ENCODE data around the gene HIVEP2.

Gene HIVEP2

DNA sequence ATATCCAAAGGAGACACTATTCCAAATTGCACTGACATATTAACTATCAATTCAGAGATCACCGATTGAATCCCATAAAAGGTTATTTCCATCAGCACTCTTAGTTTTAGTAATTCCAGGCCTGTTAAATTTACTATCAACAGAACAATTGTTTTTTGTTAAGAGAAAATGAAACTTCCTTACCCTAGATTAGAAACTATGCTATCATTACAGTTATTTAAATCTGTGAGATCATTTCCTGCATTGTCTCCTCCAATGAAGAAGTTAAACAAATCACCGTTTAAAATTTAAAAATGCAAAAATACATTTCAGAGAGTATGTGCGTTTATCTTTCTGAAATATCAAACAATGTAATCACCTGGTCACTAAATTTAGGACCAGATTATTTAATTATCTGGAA, 57.5 kb downstream of the HIVEP2 start:
- FAIRE-seq = no peak

DNA sequence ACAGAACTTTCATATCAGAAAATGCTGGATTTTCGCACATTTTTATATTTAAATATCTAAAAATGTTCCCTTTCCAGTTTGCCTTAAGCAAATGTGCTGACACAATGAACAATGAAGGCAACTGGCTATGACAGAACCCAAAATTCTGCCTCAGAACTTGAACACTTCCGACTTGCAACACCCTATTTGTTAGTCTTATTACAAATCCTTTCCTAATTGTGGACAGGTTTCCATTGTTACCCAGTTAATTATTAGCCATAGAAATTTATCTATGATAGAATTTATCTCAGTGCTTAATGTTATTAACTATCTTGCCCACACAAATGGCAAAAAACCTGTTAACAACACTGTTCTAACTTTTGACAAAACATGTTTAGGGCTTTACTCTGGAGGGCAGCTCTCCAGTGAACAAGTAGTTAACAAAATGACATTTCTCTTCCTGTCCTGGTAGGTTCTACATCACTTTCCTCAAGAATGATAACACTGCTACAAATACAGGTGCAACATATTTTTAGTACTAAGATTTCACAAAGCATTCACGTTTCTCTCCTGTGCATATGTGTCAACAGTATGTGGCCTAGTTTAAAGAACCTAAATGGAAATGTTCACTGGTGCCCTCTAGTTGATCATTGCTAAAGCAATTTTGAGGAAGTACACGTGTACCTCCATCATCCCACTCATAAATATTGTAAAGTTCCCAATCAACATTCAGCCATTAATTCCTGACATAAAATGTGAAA, 58.4 kb downstream of the HIVEP2 start:
- peak; percentile 32 for FAIRE-seq

DNA sequence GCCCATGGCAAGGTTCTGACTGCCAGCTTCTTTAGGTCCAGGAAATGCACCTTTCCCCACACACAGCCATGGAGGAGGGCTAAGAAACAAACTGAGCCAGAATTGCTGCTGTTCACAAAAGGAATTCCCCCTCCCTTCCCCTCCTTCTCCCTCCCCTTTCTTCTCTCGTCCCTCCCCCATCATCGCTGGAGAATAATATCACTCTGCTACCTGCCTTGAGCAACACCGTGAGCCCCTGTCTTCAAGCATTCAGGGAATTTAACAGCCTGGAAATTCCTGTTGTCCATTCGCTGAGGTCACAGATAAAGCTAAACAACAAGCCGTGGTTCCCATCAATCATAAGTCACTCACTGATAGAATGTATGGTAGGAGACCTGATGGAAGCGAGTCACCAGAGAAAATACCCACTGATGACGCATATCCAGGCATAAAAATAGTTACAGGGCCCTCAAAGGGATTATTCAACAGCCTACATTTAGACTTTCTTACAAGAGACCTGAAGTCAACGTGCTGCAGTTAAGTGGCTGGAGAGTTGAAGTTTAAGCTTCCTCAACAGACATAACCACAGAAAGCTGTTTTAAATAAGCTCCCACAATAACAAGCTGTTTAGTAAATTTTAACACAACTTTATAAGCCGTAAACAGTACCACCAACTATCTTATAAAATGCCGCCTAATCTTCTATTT, 59.7 kb downstream of the HIVEP2 start:
- no peak for FAIRE-seq

DNA sequence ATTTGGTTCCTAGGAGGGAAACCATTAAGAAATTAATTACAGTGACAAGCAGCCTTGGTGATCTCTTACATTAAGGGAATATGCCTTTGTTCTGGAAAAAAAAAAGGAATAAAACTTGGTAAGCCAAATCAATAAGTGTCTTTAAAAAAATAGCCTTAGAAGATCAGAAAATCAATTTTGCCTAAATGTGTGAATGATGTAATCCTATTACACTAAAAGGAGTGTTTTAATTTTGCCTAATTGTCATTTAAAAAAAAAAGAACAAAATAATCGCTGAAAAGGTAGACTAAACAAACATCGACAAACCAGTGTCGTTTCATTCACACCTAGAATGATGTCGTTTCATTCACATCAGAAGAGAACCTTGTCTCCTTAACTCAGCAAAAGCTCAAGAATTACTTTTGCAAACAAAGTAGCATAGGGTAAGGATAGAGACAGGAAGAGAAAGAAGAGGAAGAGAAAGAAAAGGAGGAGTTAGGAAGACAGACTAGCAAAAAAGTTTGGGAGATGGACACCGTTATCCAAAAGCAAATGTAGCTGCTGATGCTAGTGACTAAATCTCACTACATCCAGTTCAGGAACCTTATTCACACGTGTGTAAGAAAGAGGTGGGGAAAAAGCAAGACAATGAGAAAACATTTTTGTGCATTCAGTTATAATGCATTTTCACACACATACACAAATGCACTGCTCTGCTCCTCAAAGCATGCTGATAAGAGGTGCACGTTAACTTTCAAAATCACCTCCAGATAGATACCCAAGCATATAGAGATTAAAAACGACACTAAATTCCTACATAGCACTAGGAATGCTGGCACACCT, 60.6 kb downstream of the HIVEP2 start:
- FAIRE-seq = no peak

DNA sequence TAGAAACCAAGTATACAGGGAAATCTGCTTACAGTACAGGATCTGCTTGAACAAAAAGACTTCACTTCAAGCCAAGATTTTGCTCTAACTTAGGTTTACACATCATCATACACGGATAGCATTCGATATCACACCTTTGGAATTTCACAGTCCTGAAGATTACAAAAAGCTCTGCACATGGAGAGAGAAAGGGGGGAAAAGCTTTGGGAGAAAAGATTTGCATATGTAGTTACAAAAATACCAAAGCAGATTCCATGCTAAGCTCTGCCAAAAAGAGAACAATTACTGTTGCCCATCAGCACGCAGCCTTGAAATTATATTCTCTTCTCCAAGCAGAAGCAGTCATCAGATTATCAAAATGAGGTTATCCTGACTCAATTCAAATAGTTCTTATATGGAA, 62.0 kb downstream of the HIVEP2 start:
- no peak for FAIRE-seq

DNA sequence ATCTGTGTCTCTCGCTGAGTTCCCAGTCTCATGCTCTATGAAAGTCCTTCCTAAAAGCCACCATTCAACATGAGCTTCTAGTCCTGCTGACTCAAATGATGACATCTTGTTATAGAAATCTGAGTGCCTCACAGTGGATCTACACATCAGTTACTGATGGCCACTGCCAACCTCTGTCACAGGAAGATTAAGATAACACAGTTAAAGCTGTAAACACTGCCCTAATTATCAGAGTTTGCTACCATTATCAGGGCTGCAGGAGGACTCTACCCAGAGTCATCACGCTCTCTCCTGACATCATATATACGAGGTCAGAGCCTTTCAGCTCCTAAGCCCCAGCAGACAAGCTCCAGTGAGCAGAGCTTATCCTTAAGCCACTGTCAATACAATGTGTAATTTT, 63.2 kb downstream of the HIVEP2 start:
- no peak for FAIRE-seq

DNA sequence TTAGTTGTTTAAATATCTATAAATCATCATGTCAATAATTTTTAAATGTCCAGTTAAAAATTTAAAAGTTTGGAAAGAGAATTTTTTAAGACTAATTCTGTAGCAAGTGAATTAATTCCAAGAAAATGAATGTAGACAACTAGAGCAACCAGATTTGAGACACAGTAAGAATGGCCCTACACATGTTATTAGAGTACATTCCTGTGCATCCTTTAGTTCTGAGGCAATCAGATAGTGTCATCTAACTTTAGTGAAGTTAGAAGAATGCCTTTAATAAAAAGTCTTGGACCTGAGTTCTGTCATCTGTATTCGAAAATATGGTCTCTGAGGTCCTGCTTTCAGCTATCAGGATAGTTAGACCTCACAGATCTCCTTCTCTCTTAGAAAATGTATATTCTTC, 63.7 kb downstream of the HIVEP2 start:
- FAIRE-seq = no peak

DNA sequence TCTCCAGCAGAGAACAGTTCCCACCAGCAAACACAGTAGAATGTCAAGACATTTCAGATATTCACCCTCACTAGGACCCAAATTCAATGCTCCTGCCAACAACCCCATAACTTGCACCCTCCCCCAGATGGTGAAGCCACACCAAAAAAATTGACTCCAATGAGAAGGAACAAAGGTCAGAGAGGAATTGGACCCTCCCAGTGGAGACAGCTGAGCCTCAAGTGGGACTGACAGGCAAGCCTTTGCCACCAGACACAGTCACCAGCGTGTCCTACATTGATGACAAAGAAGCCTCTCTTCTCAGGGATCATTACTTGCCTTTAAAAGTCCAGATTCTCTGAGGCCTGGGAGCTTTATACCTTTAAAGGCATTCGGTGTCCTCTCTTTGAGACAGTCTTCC, 64.8 kb downstream of the HIVEP2 start:
- no peak for FAIRE-seq

DNA sequence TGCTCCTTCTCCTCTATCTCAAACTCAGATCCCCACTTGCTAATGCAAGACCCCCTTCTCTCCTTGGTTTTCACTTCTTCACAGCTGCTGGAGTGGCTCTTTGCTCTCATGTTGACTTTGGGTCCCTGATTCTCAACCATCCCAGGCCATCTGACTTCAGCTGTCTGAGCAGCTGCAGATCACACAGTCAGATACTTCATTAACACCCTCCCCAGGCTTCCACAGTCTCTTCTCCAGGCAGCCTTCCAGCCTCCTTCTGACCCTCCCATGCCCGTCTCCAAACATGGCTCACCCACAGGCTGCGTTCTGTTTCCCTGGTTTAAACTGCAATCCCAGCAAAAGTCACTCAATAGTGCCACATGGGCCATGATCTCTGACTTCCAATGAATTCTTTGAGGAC, 65.4 kb downstream of the HIVEP2 start:
- FAIRE-seq = no peak

DNA sequence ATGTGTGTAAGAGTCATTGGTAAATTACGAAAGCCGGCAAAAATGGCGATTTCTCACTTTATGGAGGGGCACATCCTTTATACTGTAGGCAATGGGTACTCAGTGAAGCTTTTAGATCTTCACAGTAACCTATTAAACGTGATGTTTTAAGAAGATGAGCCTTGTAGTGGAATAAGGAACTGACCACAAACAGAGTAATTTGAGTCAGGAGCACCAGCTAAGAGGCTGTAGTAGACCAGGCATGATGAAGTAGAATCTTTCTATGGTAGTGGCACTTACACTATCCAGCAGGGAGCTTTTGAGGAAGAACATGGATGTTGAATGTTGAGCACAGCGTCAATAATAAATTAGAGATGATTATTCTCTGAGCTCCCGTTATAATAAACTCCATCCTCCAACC, 65.9 kb downstream of the HIVEP2 start:
- no peak for FAIRE-seq

DNA sequence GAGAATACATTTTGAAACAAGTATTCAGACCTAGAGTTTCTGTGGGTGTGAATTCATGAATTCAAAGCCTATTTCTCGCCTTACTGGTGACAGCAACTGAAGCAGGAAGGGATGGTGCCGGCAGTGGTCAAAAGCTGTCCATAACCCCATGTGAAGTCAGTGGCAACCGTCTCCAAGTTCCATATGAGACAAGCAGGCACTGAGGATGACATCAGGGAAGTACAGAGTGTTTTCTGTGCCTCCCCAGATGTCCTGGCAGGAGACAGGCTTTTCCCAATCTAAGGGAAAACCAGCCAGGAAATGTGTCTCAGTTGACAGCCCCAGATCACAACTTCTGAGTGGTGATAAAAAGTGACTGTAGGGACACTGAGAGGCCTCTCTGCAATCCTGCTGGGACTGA, 66.6 kb downstream of the HIVEP2 start:
- FAIRE-seq = no peak

DNA sequence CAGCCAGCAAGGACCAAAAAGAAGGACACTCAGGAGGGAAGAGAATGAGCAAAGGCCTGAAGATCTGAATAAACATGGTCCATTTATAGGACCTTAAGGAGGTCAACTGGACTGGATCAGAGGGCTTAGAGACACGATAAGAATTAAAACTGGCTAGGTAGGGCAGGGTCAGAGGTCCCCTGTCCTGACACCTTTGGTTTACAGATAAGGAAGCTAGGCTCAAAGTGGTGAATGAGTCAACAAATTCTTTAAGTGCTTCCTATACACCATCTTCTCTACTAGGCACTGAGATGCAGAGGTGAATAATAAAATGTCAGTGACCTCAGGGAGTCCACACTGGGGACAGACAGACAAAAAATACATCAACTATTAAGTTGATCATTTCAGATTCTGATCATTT, 70.3 kb downstream of the HIVEP2 start:
- no peak for FAIRE-seq

DNA sequence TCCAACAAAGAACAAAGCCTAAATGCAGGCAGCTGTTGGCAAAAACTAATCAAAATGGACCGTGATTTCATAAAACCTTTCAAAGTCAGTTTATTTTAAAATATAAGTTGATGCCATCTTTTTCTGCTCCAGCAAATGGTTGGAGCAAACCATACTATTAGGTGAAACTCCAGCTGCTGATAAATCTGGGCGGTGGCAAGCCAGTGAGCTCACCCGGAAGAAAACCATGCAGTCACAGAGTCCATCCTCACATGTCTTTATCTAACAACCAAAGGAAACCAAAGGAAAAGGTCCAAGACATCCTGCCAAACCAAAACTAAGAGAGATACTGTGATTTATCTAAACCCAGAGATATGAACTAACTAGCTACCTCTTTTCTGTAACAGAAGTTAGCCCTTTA, 72.6 kb downstream of the HIVEP2 start:
- no peak for FAIRE-seq

DNA sequence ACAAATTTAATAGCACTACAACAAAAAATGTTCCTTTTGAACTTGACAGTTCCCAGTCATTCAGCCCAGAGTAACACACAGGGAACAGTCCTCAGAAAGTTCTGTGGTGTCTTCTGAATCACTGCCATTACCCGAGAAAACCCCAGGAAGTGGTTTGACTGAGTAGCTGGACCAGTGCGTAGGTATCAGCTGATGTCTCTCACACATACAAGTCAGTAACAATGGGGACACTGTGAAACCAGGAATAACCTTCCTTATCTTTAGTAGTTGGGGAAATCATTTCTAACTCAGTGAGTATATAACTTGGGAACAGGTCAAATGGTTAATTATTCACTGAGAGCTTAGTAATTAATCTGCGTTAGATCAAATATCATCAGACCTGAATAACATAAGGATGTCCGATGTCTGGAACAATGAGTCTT, 73.1 kb downstream of the HIVEP2 start:
- FAIRE-seq = no peak

DNA sequence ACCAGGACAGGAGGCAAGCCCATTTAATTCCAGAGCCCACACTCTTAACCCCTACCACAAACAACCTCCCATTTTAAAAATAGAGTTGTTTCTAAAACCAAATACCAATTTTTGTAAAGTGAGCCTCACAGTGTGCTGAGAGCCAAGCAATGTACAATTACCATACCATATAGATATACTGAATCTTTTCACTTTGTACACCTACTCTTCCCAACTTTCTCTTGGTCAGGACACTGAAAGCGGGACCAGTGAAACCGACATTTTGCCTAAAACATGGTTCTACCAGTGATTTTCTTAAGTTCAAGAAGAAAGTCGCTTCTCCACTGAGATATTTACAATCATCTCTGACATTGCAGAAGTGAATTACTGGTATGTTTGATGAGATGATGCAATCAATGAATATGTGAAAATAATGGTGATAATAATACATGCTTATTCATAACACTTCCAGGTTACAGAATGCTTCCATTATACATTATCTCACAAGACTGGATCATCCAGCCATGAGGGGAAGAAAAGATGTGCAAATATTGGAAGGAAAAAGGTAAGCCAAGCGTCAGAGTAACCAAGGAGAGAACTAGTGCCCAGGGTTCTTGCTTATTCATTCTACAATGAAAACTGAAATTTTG, 74.1 kb downstream of the HIVEP2 start:
- no peak for FAIRE-seq

DNA sequence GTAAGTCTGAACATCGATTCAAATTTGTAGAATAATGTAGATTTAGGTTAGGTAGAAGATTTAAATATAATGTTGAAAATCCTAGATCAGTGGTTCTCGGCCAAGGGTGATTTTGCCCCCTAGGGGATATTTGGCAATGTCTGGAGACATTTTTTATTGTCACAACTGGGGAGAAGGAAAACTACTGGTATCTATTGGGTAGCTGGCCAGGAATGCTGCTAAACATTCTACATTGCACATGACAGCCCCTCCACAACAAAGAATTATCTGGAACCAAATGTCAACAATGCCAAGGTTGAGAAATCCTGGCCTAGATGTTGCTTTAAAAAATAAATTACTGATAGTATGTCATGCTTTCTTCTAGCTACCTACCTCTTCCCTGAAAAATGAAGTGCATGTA, 76.1 kb downstream of the HIVEP2 start:
- FAIRE-seq = no peak

DNA sequence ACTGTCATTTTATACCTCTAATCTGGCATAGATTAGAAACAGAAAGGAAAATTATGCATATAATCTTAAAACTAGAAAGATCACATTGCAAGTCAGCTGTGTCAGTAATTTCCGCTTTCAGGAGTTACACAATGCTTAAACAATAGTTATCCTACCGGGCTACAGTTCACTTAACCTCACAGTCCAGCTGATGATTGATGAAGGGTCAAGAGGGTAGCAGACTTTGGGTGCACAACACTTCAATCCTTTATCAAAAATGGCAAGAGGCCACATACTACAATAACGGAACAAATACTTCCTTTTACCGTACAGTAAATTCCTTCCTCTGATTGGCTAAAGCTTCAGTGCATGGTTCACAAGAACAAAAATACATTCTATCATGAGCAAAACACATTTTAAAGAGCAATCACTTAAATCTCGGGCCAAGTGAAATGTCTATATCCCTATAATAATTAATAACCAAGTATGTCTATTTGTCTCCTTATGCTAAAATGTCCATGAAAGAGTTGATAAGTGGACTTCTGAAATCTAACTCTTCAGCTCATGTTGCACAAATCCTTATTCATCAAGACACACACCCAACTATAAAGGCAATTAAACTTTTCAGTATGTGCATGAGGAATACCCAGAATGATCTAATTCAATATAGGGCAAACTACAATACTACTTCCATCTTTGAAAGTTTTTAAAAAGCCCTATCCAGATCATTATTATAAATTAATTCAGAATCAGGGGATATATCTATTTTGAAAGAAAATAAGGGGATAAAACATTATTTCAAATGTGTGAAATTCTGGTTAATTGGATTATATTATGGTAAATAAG, 76.8 kb downstream of the HIVEP2 start:
- peak; percentile 57 for FAIRE-seq

DNA sequence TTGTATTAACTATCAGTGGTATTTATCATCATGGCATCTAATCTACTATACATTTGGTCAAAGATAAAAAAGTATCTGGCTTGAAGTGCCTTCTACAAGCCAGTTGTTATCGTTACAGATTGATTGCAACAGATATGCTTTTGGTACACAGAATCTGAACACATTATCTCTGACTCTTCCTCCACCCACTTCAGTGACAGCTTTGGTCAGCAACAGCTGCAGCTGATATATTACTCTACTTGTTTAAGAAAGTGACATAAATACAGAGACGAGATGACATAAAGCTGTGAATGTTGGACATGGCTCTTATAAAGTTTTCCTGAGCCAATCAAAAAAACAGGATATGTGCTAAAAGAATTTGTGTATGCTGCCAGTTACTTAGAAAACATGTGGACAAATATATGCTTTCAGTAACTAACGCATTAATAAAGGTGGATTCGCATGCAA, 77.6 kb downstream of the HIVEP2 start:
- FAIRE-seq = no peak

DNA sequence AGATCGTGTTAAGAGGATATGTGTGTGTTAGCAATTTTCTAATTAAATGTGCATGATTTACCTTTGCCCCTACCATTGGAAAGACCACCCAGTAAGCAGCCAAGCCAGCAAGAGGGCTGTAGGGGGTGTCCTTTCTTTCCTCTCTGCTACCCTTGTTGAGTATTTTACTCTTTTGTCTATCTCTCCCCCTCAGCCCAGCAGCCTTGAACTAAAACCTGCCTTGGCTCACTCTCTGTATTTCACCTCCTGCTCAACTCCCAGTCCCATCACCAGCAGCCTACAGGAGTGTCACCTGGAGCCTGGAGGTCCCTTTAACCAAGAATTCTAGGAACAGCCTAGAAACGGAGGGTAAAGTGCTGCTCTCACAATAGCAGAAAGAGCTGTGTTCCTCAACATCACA, 81.0 kb downstream of the HIVEP2 start:
- no peak for FAIRE-seq

DNA sequence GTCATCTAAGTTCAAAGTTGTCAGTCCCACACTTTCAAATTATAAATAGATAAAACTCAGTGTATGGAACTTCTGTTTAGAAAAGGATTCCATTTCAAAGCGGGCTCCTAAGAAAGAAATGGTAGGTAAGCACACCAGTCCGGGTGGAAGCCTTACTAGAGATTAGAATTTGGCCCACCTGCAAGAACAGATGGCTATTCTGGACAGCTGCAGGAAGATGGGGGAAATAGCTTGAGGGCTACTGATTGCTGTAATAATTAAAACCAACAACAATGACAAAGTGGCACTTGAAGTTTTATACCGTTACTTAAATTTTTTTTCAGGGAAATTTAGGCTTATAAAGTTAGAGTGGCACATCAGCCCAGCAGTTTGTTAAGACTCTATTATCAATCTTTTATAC, 83.3 kb downstream of the HIVEP2 start:
- FAIRE-seq = no peak

DNA sequence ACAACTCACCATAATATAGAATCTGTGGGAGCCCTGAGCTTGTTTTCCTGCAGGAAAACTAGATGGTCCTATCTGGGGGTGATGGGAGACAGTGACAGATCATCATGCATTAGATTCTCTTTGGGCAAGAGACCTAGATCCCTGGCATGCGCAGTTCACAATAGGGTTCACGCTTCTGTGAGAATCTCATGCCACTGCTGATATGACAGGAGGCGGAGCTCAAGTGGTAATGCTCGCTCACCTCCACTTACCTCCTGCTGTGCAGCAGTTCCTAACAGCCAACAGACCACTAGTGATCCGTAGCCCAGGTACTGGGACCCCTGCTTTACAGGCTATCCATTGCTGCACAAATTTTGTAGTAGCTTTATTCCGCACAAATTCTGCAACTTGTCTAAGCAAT, 84.5 kb downstream of the HIVEP2 start:
- FAIRE-seq = no peak

DNA sequence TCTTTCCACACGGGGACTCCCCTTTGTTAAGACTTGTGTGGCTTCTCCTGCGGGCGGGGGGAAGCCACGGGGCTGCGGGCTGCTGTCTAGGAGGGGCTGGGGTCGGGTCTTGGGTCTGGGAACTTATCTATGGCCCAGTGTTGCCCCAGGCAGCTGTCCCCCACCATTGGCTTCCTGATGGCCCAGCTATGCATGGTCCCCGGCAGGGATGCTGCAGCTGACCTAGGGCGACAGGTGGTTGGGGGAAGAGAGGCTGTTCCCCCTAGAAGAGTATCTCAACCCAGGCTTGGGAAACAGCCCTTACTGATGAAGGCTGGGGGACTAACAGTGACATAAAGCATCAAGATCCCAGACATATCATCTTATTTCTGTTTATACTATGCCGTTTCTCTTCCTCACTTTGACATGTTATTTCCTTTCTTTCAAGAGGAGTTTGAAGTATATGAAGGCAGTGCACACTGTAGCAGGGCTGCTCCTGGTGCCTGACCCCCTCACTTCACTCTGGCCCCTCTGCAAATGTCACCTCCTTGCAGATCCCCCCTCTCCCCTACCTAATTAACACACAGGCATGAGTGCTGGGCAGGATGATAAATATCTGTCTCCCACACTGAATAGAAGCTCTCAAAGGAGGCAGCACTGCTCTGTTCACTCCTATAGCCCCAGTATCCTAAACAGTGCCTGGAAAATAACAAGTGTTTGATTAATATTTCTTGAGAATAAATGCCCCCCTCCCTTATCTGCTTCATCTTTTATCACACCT, 87.0 kb downstream of the HIVEP2 start:
- FAIRE-seq = no peak
